IMR-90 (cell line): ENCODE data around the gene GAL. TPM values are rescaled to one million over a fixed set of nuclear protein-coding genes. Genes with fewer than 3 reads are reported as not detected.

Experiments used
- ATAC-seq: fragments of 200-7000 bp; cut with Tn5 transposase; 2 replicates; pipeline ENCODE4 v1.9.1; 2020; ENCODE audit warnings: low read depth, mild to moderate bottlenecking, moderate library complexity
- BruUV-seq: library from RNA; stranded (reverse); fragments of 400-500 nt; replicated peaks from 2 replicates; lab custom pipeline; 2021; lab: Mats Ljungman, UMichigan
- CTCF ChIA-PET: fragments of 300-600 bp; formaldehyde crosslinking; extraction: SDS; loops from one replicate; lab custom pipeline; 2021; ENCODE audit warnings: antibody characterized with exemption; lab: Yijun Ruan, JAX
- POLR2A ChIA-PET: fragments of 300-600 bp; sonication (Branson Sonifier 250); formaldehyde crosslinking; loops from one replicate; lab custom pipeline; 2022; ENCODE audit warnings: antibody characterized with exemption; ENCODE audit not compliant: unreplicated experiment; lab: Charles Lee
- DNase-seq: peaks from one replicate; pipeline ENCODE4 v3.0.0; 2013
- H2AFZ ChIP-seq: replicated peaks from 2 replicates; pipeline ENCODE3; 2013; ENCODE audit warnings: low read length, mild to moderate bottlenecking; ENCODE audit not compliant: poor library complexity
- H2AK5ac ChIP-seq: 2 replicates; pipeline ENCODE4 v1.6.1; 2013; ENCODE audit warnings: low read depth, low read length, inconsistent platforms
- H2AK9ac ChIP-seq: replicated peaks from 2 replicates; pipeline ENCODE3; 2013; ENCODE audit warnings: mild to moderate bottlenecking, low read depth, low read length, moderate library complexity; ENCODE audit not compliant: poor library complexity
- H2BK120ac ChIP-seq: 2 replicates; pipeline ENCODE4 v1.6.1; 2013; ENCODE audit warnings: low read depth, low read length, inconsistent platforms
- H2BK15ac ChIP-seq: 3 replicates; pipeline ENCODE4 v1.6.1; 2013; ENCODE audit warnings: low read depth, low read length, inconsistent platforms
- H2BK20ac ChIP-seq: 2 replicates; pipeline ENCODE4 v1.6.1; 2013; ENCODE audit warnings: low read depth, mild to moderate bottlenecking, inconsistent platforms, low read length, moderate library complexity
- H2BK5ac ChIP-seq: 2 replicates; pipeline ENCODE4 v1.6.1; 2013; ENCODE audit warnings: mild to moderate bottlenecking, low read depth, low read length, inconsistent platforms; ENCODE audit not compliant: poor library complexity, severe bottlenecking
- H3K14ac ChIP-seq: replicated peaks from 2 replicates; pipeline ENCODE4 v1.6.1; 2013; ENCODE audit warnings: low read depth, low read length, inconsistent platforms
- H3K18ac ChIP-seq: 2 replicates; pipeline ENCODE4 v1.6.1; 2013; ENCODE audit warnings: low read depth, low read length, control low read depth
- H3K23ac ChIP-seq: 2 replicates; pipeline ENCODE4 v1.6.1; 2013; ENCODE audit warnings: low read depth, low read length, inconsistent platforms
- H3K27ac ChIP-seq: 2 replicates; pipeline ENCODE4 v1.5.1; 2013; ENCODE audit warnings: mild to moderate bottlenecking, control low read depth, low read length; ENCODE audit not compliant: insufficient read depth
- H3K27me3 ChIP-seq: 2 replicates; pipeline ENCODE4 v1.6.1; 2013; ENCODE audit warnings: low read length; ENCODE audit not compliant: control insufficient read depth, insufficient read depth
- H3K36me3 ChIP-seq: 2 replicates; pipeline ENCODE4 v1.6.1; 2013; ENCODE audit warnings: low read length, mixed read lengths; ENCODE audit not compliant: control insufficient read depth, insufficient read depth
- H3K4ac ChIP-seq: 2 replicates; pipeline ENCODE4 v1.6.1; 2013; ENCODE audit warnings: low read depth, low read length, inconsistent platforms
- H3K4me1 ChIP-seq: 2 replicates; pipeline ENCODE4 v1.6.1; 2013; ENCODE audit warnings: low read length, mixed read lengths; ENCODE audit not compliant: control insufficient read depth, insufficient read depth
- H3K4me2 ChIP-seq: 2 replicates; pipeline ENCODE4 v1.6.1; 2013; ENCODE audit warnings: low read depth, mild to moderate bottlenecking, control low read depth, low read length, moderate library complexity
- H3K4me3 ChIP-seq: 2 replicates; pipeline ENCODE4 v1.5.1; 2013; ENCODE audit warnings: low read depth, mild to moderate bottlenecking, control low read depth, low read length, moderate library complexity; ENCODE audit not compliant: insufficient read depth
- H3K56ac ChIP-seq: 2 replicates; pipeline ENCODE4 v1.6.1; 2013; ENCODE audit warnings: low read length, inconsistent platforms; ENCODE audit not compliant: insufficient read depth; ENCODE audit errors: extremely low read depth
- H3K79me1 ChIP-seq, 2 experiments: 2 replicates each; pipeline ENCODE4 v1.6.1; 2013; ENCODE audit warnings: low read length in 2 of 2, inconsistent platforms in 1 of 2, low read depth in 1 of 2
- H3K9ac ChIP-seq: 2 replicates; pipeline ENCODE4 v1.6.1; 2013; ENCODE audit warnings: low read depth, low read length, control low read depth
- H3K9me1 ChIP-seq: 2 replicates; pipeline ENCODE4 v1.6.1; 2013; ENCODE audit warnings: low read length, inconsistent platforms; ENCODE audit not compliant: insufficient read depth
- H3K9me3 ChIP-seq: 2 replicates; pipeline ENCODE4 v1.6.1; 2013; ENCODE audit warnings: low read length; ENCODE audit not compliant: control insufficient read depth, insufficient read depth
- H4K20me1 ChIP-seq: 2 replicates; pipeline ENCODE4 v1.6.1; 2013; ENCODE audit warnings: low read length, inconsistent platforms; ENCODE audit not compliant: insufficient read depth
- H4K5ac ChIP-seq: 2 replicates; pipeline ENCODE4 v1.6.1; 2013; ENCODE audit warnings: mild to moderate bottlenecking, low read depth, low read length, control low read depth
- H4K8ac ChIP-seq, 2 experiments: 2 replicates each; pipeline ENCODE4 v1.6.1; 2013; ENCODE audit warnings: low read depth in 2 of 2, low read length in 2 of 2, control low read depth in 1 of 2, inconsistent platforms in 1 of 2
- H4K91ac ChIP-seq: 2 replicates; pipeline ENCODE4 v1.6.1; 2013; ENCODE audit warnings: low read depth, low read length, inconsistent platforms; ENCODE audit not compliant: insufficient read depth
- FOS ChIP-seq: fragments of 150-350 bp; IDR thresholded peaks from 2 replicates; pipeline ENCODE4 v1.6.1; 2016; ENCODE audit warnings: low read depth, low read length
- MAFK ChIP-seq: IDR thresholded peaks from 2 replicates; pipeline ENCODE4 v1.6.1; 2012; ENCODE audit warnings: low read depth, low read length, improper control_type of control experiment
- MAZ ChIP-seq: IDR thresholded peaks from 2 replicates; pipeline ENCODE4 v1.6.1; 2012; ENCODE audit warnings: low read depth, mild to moderate bottlenecking, low read length, improper control_type of control experiment, moderate library complexity, borderline replicate concordance
- MXI1 ChIP-seq: IDR thresholded peaks from 2 replicates; pipeline ENCODE4 v1.6.1; 2012; ENCODE audit warnings: low read depth, mild to moderate bottlenecking, low read length, moderate library complexity, borderline replicate concordance
- NFE2L2 ChIP-seq: fragments of 150-350 bp; IDR thresholded peaks from 2 replicates; pipeline ENCODE4 v1.6.1; 2016; ENCODE audit warnings: low read depth, mild to moderate bottlenecking, low read length
- RFX5 ChIP-seq: IDR thresholded peaks from 2 replicates; pipeline ENCODE4 v1.8.0; 2012; ENCODE audit warnings: low read depth, mild to moderate bottlenecking, low read length, moderate library complexity
- WGBS, 2 experiments: methylation state at CpG; one replicate each; pipeline versions ENCODE4 v1.1.5 to v1.1.7; 2013; ENCODE audit warnings: missing lambda C conversion rate in 2 of 2; ENCODE audit not compliant: insufficient read length in 1 of 2; ENCODE audit errors: extremely low coverage in 2 of 2; 5-methylcytosine and 5-hydroxymethylcytosine counted together
- dilution Hi-C: fragments of 300-500 bp; cut with HindIII; formaldehyde crosslinking; loops from one replicate; pipeline ENCODE4 v1.14.3; 2018; ENCODE audit warnings: low sequenced_read_pairs; ENCODE audit not compliant: unreplicated experiment
- in situ Hi-C: fragments of 300-500 bp; cut with MboI; formaldehyde crosslinking; loops from 3 replicates; pipeline ENCODE4 v1.14.3; 2019; ENCODE audit warnings: low sequenced_read_pairs, inconsistent platforms, mixed read lengths
- intact Hi-C: fragments of 100-400 bp; cut with micrococcal nuclease; formaldehyde crosslinking; loops from 2 replicates; pipeline ENCODE4 v1.10.0; 2022
- polyA plus RNA-seq, 3 experiments: library from polyadenylated mRNA; depleted of rRNA; stranded (reverse); fragments of >200 nt; gene quantifications; 2 replicates each; pipeline ENCODE4 v1.2.3, GENCODE V29; 2012; ENCODE audit warnings: low replicate concordance in 1 of 3
- total RNA-seq: library from RNA; depleted of rRNA; stranded (reverse); fragments of >200 nt; gene quantifications from 2 replicates; pipeline ENCODE4 v1.2.3, GENCODE V29; 2012
- TF ChIP-seq, protein P1 (sequence below): fragments of 150-350 bp; IDR thresholded peaks from 2 replicates; pipeline ENCODE4 v1.6.1; 2017; ENCODE audit warnings: mild to moderate bottlenecking, antibody characterized with exemption, low read length, low read depth
- TF ChIP-seq, protein P2 (sequence below): conservative IDR thresholded peaks from 2 replicates; pipeline ENCODE4 v1.5.1; 2012; ENCODE audit warnings: mild to moderate bottlenecking, low read depth, low read length, improper control_type of control experiment
- TF ChIP-seq, protein P3 (sequence below): fragments of 150-350 bp; IDR thresholded peaks from 2 replicates; pipeline ENCODE4 v1.6.1; 2016; ENCODE audit warnings: low read depth, mild to moderate bottlenecking, low read length, moderate library complexity, borderline replicate concordance

The GAL gene
- total and polyA plus RNA-seq, 2 of the 4 experiments (the other 2 are of a cell fraction): 2.0 TPM; not detected in 1

DNA sequence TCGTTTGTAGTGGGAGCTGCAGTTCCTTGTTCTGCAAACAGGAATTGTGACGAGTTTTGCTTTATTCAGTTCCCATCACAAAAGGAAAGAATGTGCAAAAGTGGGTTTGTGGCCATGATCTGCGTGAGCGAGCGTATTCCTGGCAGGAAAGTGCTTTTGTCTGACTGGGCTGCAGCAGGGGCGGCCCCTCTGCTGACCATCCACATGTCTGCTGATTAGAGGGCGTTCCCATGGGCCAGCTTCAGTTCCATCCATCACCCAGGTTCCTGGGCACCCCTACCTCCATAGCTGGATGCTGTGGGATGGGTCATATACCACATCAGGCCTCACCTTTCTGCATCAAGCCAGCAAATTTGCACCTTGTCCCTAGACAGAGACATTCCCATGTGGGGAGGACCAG is 28.9 kb upstream of the GAL start:
- DNase-seq (no peak), ATAC-seq (no peak)
- Histone ChIP-seq H3K9me3 (peaks cover 8% of the 10 kb centered on the region), H3K56ac (no peak overlapping the region), H3K14ac (no peak overlapping the region), H3K9me1 (no peaks in the 10 kb centered on the region), H3K79me1 (no peaks in the 10 kb centered on the region), H2BK5ac (no peak overlapping the region), H2AFZ (no peak overlapping the region), H3K23ac (no peak overlapping the region), H3K18ac (no peak overlapping the region), H4K20me1 (0 out of 2 replicates have a peak, but pooled peaks cover 5% of the 10 kb centered on the region), H3K4ac (no peak overlapping the region), H2BK20ac (no peak overlapping the region), H4K91ac (no peak overlapping the region), H2BK15ac (no peak overlapping the region), H3K9ac (no peak overlapping the region), H3K4me1 (peaks cover 7% of the 10 kb centered on the region), H4K8ac (no peak overlapping the region), H2AK5ac (no peak overlapping the region), H2AK9ac (no peak overlapping the region), H3K4me2 (no peak overlapping the region), H3K36me3 (no peaks in the 10 kb centered on the region), H2BK120ac (no peak overlapping the region), H3K27me3 (peaks cover 26% of the 10 kb centered on the region), H3K4me3 (no peak overlapping the region), H3K27ac (no peak overlapping the region), H4K5ac (no peak overlapping the region)
- dilution Hi-C loops: no loop called here
- POLR2A ChIA-PET: no interaction called here
- intact Hi-C loops: no loop called here
- CTCF ChIA-PET: no interaction called here
- 85% methylated on average over 4 of the region's 7 CpGs; no CpG with 5 or more reads in 1 of the 2 experiments for WGBS, 2 experiments
- no TSS peak for BruUV-seq
- TF ChIP-seq MAFK (no peak), MXI1 (no peak), MAZ (no peak), NFE2L2 (no peak), RFX5 (no peak), FOS (no peak)
- TF ChIP-seq, protein P1, sequence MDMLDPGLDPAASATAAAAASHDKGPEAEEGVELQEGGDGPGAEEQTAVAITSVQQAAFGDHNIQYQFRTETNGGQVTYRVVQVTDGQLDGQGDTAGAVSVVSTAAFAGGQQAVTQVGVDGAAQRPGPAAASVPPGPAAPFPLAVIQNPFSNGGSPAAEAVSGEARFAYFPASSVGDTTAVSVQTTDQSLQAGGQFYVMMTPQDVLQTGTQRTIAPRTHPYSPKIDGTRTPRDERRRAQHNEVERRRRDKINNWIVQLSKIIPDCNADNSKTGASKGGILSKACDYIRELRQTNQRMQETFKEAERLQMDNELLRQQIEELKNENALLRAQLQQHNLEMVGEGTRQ: no peak
- TF ChIP-seq, protein P2, sequence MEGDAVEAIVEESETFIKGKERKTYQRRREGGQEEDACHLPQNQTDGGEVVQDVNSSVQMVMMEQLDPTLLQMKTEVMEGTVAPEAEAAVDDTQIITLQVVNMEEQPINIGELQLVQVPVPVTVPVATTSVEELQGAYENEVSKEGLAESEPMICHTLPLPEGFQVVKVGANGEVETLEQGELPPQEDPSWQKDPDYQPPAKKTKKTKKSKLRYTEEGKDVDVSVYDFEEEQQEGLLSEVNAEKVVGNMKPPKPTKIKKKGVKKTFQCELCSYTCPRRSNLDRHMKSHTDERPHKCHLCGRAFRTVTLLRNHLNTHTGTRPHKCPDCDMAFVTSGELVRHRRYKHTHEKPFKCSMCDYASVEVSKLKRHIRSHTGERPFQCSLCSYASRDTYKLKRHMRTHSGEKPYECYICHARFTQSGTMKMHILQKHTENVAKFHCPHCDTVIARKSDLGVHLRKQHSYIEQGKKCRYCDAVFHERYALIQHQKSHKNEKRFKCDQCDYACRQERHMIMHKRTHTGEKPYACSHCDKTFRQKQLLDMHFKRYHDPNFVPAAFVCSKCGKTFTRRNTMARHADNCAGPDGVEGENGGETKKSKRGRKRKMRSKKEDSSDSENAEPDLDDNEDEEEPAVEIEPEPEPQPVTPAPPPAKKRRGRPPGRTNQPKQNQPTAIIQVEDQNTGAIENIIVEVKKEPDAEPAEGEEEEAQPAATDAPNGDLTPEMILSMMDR: no peak
- TF ChIP-seq, protein P3, sequence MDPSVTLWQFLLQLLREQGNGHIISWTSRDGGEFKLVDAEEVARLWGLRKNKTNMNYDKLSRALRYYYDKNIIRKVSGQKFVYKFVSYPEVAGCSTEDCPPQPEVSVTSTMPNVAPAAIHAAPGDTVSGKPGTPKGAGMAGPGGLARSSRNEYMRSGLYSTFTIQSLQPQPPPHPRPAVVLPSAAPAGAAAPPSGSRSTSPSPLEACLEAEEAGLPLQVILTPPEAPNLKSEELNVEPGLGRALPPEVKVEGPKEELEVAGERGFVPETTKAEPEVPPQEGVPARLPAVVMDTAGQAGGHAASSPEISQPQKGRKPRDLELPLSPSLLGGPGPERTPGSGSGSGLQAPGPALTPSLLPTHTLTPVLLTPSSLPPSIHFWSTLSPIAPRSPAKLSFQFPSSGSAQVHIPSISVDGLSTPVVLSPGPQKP: no peak
- in situ Hi-C loops: no loop called here
